H1 (cell line): ENCODE data around the gene BSN. TPM values are rescaled to one million over a fixed set of nuclear protein-coding genes. Genes with fewer than 3 reads are reported as not detected.

ENCODE experiments used
- CTCF ChIA-PET: fragments of 300-600 bp; sonication (Branson Sonifier 250); formaldehyde crosslinking; loops from one replicate; lab custom pipeline; 2021; ENCODE audit not compliant: partially characterized antibody; lab: Charles Lee
- POLR2A ChIA-PET: fragments of 300-600 bp; sonication (Branson Sonifier 250); formaldehyde crosslinking; loops from one replicate; lab custom pipeline; 2021; ENCODE audit warnings: inconsistent platforms; ENCODE audit not compliant: partially characterized antibody; lab: Charles Lee
- DNase-seq, 2 experiments: peaks; one replicate each; pipeline versions ENCODE4 v3.0.0 to v3.0.0-alpha.2; 2010 to 2022; ENCODE audit warnings: low spot score in 2 of 2, low read depth in 1 of 2, mixed read lengths in 1 of 2
- FAIRE-seq: peaks from 2 replicates; lab custom pipeline; 2011; peaks lifted over from hg19 to GRCh38; lab: Jason Lieb, UNC
- H2AFZ ChIP-seq: 2 replicates; pipeline ENCODE4 v1.8.1; 2012; ENCODE audit warnings: low read length, inconsistent platforms
- H2AK5ac ChIP-seq: 2 replicates; pipeline ENCODE4 v1.6.1; 2013; ENCODE audit warnings: low read depth, low read length
- H2BK120ac ChIP-seq: replicated peaks from 2 replicates; pipeline ENCODE3; 2013; ENCODE audit warnings: low read depth, low read length, inconsistent platforms
- H2BK12ac ChIP-seq: 2 replicates; pipeline ENCODE4 v1.6.1; 2013; ENCODE audit warnings: low read depth, low read length
- H2BK15ac ChIP-seq: 2 replicates; pipeline ENCODE4 v1.6.1; 2013; ENCODE audit warnings: low read length
- H2BK20ac ChIP-seq: 2 replicates; pipeline ENCODE4 v1.6.1; 2013; ENCODE audit warnings: low read length
- H2BK5ac ChIP-seq: 2 replicates; pipeline ENCODE4 v1.6.1; 2013; ENCODE audit warnings: low read depth, low read length
- H3K14ac ChIP-seq: 2 replicates; pipeline ENCODE4 v1.6.1; 2013; ENCODE audit warnings: inconsistent platforms; ENCODE audit not compliant: insufficient read length
- H3K18ac ChIP-seq: 2 replicates; pipeline ENCODE4 v1.6.1; 2013; ENCODE audit warnings: low read length; ENCODE audit errors: extremely low read depth
- H3K23ac ChIP-seq: 2 replicates; pipeline ENCODE4 v1.6.1; 2013; ENCODE audit warnings: inconsistent platforms; ENCODE audit not compliant: insufficient read length
- H3K23me2 ChIP-seq: 2 replicates; pipeline ENCODE4 v1.6.1; 2013; ENCODE audit warnings: low read depth, low read length
- H3K27ac ChIP-seq: 2 replicates; pipeline ENCODE4 v1.6.1; 2011; ENCODE audit warnings: low read depth, low read length, inconsistent platforms
- H3K27me3 ChIP-seq, 4 experiments: replicated peaks in 1 of 4; 1 replicate in 1 of 4; 2 replicates in 3 of 4; pipeline versions ENCODE4 v1.6.1 to v1.8.1; 2011 to 2013; ENCODE audit warnings: low read length in 3 of 4, mild to moderate bottlenecking in 3 of 4, inconsistent platforms in 2 of 4, mixed read lengths in 2 of 4, moderate library complexity in 1 of 4; ENCODE audit not compliant: control insufficient read depth in 3 of 4, insufficient read depth in 3 of 4; ENCODE audit errors: extremely low read depth in 1 of 4
- H3K36me3 ChIP-seq, 4 experiments: 2 replicates each; pipeline versions ENCODE4 v1.6.1 to v1.8.1; 2011 to 2013; ENCODE audit warnings: mild to moderate bottlenecking in 4 of 4, low read length in 3 of 4, moderate library complexity in 2 of 4, control low read depth in 1 of 4, inconsistent platforms in 1 of 4; ENCODE audit not compliant: insufficient read depth in 4 of 4, control insufficient read depth in 2 of 4
- H3K4ac ChIP-seq: replicated peaks from 2 replicates; pipeline ENCODE3; 2013; ENCODE audit warnings: low read length, low read depth, mixed read lengths, inconsistent platforms; ENCODE audit not compliant: insufficient read length
- H3K4me1 ChIP-seq, 4 experiments: replicated peaks in 1 of 4; 1 replicate in 1 of 4; 2 replicates in 3 of 4; pipeline versions ENCODE4 v1.6.1 to v1.8.1; 2011 to 2013; ENCODE audit warnings: low read length in 3 of 4, inconsistent platforms in 2 of 4, mixed read lengths in 1 of 4; ENCODE audit not compliant: insufficient read depth in 4 of 4, control insufficient read depth in 3 of 4
- H3K4me2 ChIP-seq, 2 experiments: 2 replicates each; pipeline versions ENCODE4 v1.6.1 to v1.8.1; 2011 to 2013; ENCODE audit warnings: low read depth in 2 of 2, low read length in 2 of 2, control low read depth in 1 of 2, inconsistent platforms in 1 of 2, mild to moderate bottlenecking in 1 of 2; ENCODE audit not compliant: insufficient read depth in 1 of 2
- H3K4me3 ChIP-seq, 4 experiments: fragments of 200-600, 300-600 bp in 1 of 4; sonication (generic), shearing (Covaris generic), sonication (Bioruptor Twin) in 1 of 4; 2 replicates each; pipeline versions ENCODE4 v1.5.1 to v1.8.1; 2011 to 2016; ENCODE audit warnings: low read length in 4 of 4, low read depth in 3 of 4, control low read depth in 2 of 4, inconsistent platforms in 2 of 4, mild to moderate bottlenecking in 2 of 4, mixed read lengths in 1 of 4, moderate library complexity in 1 of 4; ENCODE audit not compliant: insufficient read depth in 2 of 4; ENCODE audit errors: extremely low read depth in 1 of 4
- H3K56ac ChIP-seq: replicated peaks from 2 replicates; pipeline ENCODE3; 2013; ENCODE audit warnings: low read depth, mild to moderate bottlenecking, mixed read lengths, low read length, inconsistent platforms; ENCODE audit not compliant: insufficient read length
- H3K79me1 ChIP-seq: 2 replicates; pipeline ENCODE4 v1.6.1; 2013; ENCODE audit warnings: low read depth, low read length, control low read depth
- H3K79me2 ChIP-seq, 2 experiments: 2 replicates each; pipeline versions ENCODE4 v1.6.1 to v1.8.1; 2012 to 2013; ENCODE audit warnings: low read length in 2 of 2, mild to moderate bottlenecking in 2 of 2, inconsistent platforms in 1 of 2; ENCODE audit not compliant: insufficient read depth in 2 of 2, control insufficient read depth in 1 of 2
- H3K9ac ChIP-seq, 4 experiments: replicated peaks in 1 of 4; 1 replicate in 1 of 4; 2 replicates in 3 of 4; pipeline versions ENCODE4 v1.6.1 to v1.8.1; 2011 to 2013; ENCODE audit warnings: low read depth in 3 of 4, low read length in 3 of 4, control low read depth in 2 of 4, mild to moderate bottlenecking in 2 of 4, moderate library complexity in 2 of 4, inconsistent platforms in 1 of 4; ENCODE audit errors: extremely low read depth in 1 of 4
- H3K9me3 ChIP-seq, 2 experiments: 2 replicates each; pipeline versions ENCODE4 v1.6.1 to v1.8.1; 2012 to 2013; ENCODE audit warnings: mild to moderate bottlenecking in 2 of 2, moderate library complexity in 2 of 2, control low read depth in 1 of 2, inconsistent platforms in 1 of 2, low read depth in 1 of 2, low read length in 1 of 2, mixed read lengths in 1 of 2; ENCODE audit not compliant: insufficient read depth in 2 of 2
- H4K20me1 ChIP-seq, 2 experiments: replicated peaks in 1 of 2; 2 replicates each; pipeline versions ENCODE3 to v1.8.1; 2011 to 2013; ENCODE audit warnings: inconsistent platforms in 2 of 2, low read length in 2 of 2, mild to moderate bottlenecking in 1 of 2; ENCODE audit not compliant: insufficient read depth in 2 of 2, control insufficient read depth in 1 of 2
- H4K5ac ChIP-seq: 2 replicates; pipeline ENCODE4 v1.6.1; 2013; ENCODE audit warnings: low read length, low read depth, mixed read lengths, inconsistent platforms; ENCODE audit not compliant: insufficient read length
- H4K8ac ChIP-seq: 2 replicates; pipeline ENCODE4 v1.8.0; 2013; ENCODE audit warnings: mild to moderate bottlenecking, moderate library complexity, low read length, inconsistent platforms; ENCODE audit not compliant: insufficient read depth; ENCODE audit errors: extremely low read depth
- H4K91ac ChIP-seq: replicated peaks from 2 replicates; pipeline ENCODE3; 2013; ENCODE audit warnings: low read length, mixed read lengths, inconsistent platforms; ENCODE audit not compliant: insufficient read length
- GABPA ChIP-seq: IDR thresholded peaks from 2 replicates; pipeline ENCODE4 v1.6.1; 2011; ENCODE audit warnings: mild to moderate bottlenecking, low read length, moderate library complexity, borderline replicate concordance; ENCODE audit not compliant: insufficient read depth
- MAFK ChIP-seq: IDR thresholded peaks from 2 replicates; pipeline ENCODE4 v1.6.1; 2012; ENCODE audit warnings: low read depth, mild to moderate bottlenecking, improper control_type of control experiment, low read length
- PHF8 ChIP-seq: fragments of 200-600 bp; sonication (generic); conservative IDR thresholded peaks from 2 replicates; pipeline ENCODE4 v1.7.1; 2012; ENCODE audit warnings: low read depth, mild to moderate bottlenecking, inconsistent platforms, low read length, moderate library complexity
- RXRA ChIP-seq: IDR thresholded peaks from 2 replicates; pipeline ENCODE4 v1.6.1; 2011; ENCODE audit warnings: low read depth, mild to moderate bottlenecking, low read length, moderate library complexity; ENCODE audit not compliant: insufficient read depth
- TAF7 ChIP-seq: optimal IDR thresholded peaks from 2 replicates; pipeline ENCODE3; 2011; ENCODE audit warnings: low read depth, mild to moderate bottlenecking, inconsistent platforms, low read length, moderate library complexity, borderline replicate concordance
- TEAD4 ChIP-seq: IDR thresholded peaks from 2 replicates; pipeline ENCODE4 v1.6.1; 2012; ENCODE audit warnings: low read depth, low read length, inconsistent platforms, mixed read lengths
- WGBS, 2 experiments: shearing (Covaris generic) in 1 of 2; methylation state at CpG; one replicate each; pipeline versions ENCODE4 v1.1.6 to v1.1.7; 2013 to 2015; ENCODE audit warnings: low lambda C conversion rate in 2 of 2, mixed read lengths in 2 of 2, inconsistent platforms in 1 of 2, low coverage in 1 of 2, missing lambda C conversion rate in 1 of 2; ENCODE audit not compliant: insufficient replicate concordance in 2 of 2, insufficient coverage in 1 of 2, insufficient read length in 1 of 2; ENCODE audit errors: extremely low coverage in 1 of 2, missing lambda C conversion rate in 1 of 2; 5-methylcytosine and 5-hydroxymethylcytosine counted together
- polyA plus RNA-seq, 7 experiments: library from polyadenylated mRNA; depleted of rRNA in 3 of 7; stranded (reverse) in 5 of 7; unstranded in 2 of 7; fragments of >200 nt in 5 of 7; fragments of 200-250 nt in 2 of 7; gene quantifications; 1 replicate in 5 of 7; 2 replicates in 1 of 7; 4 replicates in 1 of 7; pipeline versions ENCODE4 v1.2.1 to v1.2.3, GENCODE V29; 2011 to 2013; ENCODE audit warnings: missing spikeins in 2 of 7, mixed read lengths in 2 of 7
- total RNA-seq: library from RNA; stranded (reverse); fragmentation: NEBNext Ultra II Directional; extraction: Animal tissue kit (Norgen Biotek cat#: 25700); gene quantifications from 2 replicates; pipeline ENCODE4 v1.2.1, GENCODE V29; 2021

Gene BSN
- total and polyA plus RNA-seq, 2 of the 8 experiments (the other 6 are each of a cell fraction or from before 2014, with no cell fraction given) = 0.60 to 3.0 TPM

GRCh38 chr3:49717959-49718857 is 163.9 kb downstream of the BSN start:
- peak overlapping the region; percentile 50; the same call in 1 of the 2 replicates for H2BK12ac ChIP-seq
- no peak overlapping the region for H3K14ac ChIP-seq
- H4K20me1 ChIP-seq = peaks cover 7 to 23% of the 10 kb centered on the region in 2 experiments
- DNase-seq (peak in 1 of 2 experiments; percentile 38), FAIRE-seq (no peak)
- peak overlapping the region; percentile 32 for H3K4ac ChIP-seq
- peak overlapping the region; percentile 60 for H3K56ac ChIP-seq
- H4K91ac ChIP-seq = peak overlapping the region; percentile 90
- H4K5ac ChIP-seq = peak overlapping the region; percentile 23
- peaks cover 5% of the 10 kb centered on the region; the same call in 1 of the 2 replicates for H3K79me1 ChIP-seq
- H3K18ac ChIP-seq = peak overlapping the region; percentile 51; the same call in 1 of the 2 replicates
- H3K23ac ChIP-seq = no peak overlapping the region
- POLR2A ChIA-PET = interaction anchor here (0.6 to 7.3 kb wide), 19 partner anchors 6 to 177 kb away, joined by 3 to 57 read pairs (median 5); partner anchors contain the start of genes MST1 and RNF123
- H3K9ac ChIP-seq = peak overlapping the region in 2 of 4 experiments; percentile 61 to 62; a peak in 3 of 7 replicates
- H2BK15ac ChIP-seq = no peak overlapping the region
- peaks cover 6 to 13% (median 8%) of the 10 kb centered on the region in 4 experiments; a peak in 4 of 8 replicates for H3K36me3 ChIP-seq
- H2AFZ ChIP-seq = no peak overlapping the region
- CTCF ChIA-PET = interaction anchor here (0.6 to 7.8 kb wide), 14 partner anchors 10 to 190 kb away, joined by 3 to 127 read pairs (median 4); partner anchors contain the start of gene MST1R
- peak overlapping the region; percentile 84; the same call in 1 of the 2 replicates for H2BK5ac ChIP-seq
- TF ChIP-seq MAFK (no peak), GABPA (0 out of 2 replicates have a peak, but pooled peaks have one; percentile 4), RXRA (no peak), TEAD4 (no peak), TAF7 (no peak), PHF8 (0 out of 2 replicates have a peak, but pooled peaks have one; percentile 1)
- H4K8ac ChIP-seq = peak overlapping the region; percentile 73
- H2BK20ac ChIP-seq = no peak overlapping the region; the same call in 1 of the 2 replicates
- peak overlapping the region; percentile 3; the same call in 1 of the 2 replicates for H2AK5ac ChIP-seq
- no peaks in the 10 kb centered on the region for H3K27me3 ChIP-seq
- H3K4me2 ChIP-seq = peak overlapping the region; percentile 63 to 97
- peak overlapping the region; percentile 45 to 62 (median 56) for H3K4me3 ChIP-seq
- no peaks in the 10 kb centered on the region for H3K9me3 ChIP-seq
- 77% methylated on average over 71 of the region's 75 CpGs; no CpG with 5 or more reads in 1 of the 2 experiments for WGBS, 2 experiments
- no peak overlapping the region for H3K27ac ChIP-seq
- no peak overlapping the region for H2BK120ac ChIP-seq
- peaks cover 0 to 5% of the 10 kb centered on the region in 2 experiments; a peak in 1 of 4 replicates for H3K79me2 ChIP-seq
- H3K23me2 ChIP-seq = peaks cover 12% of the 10 kb centered on the region; the same call in 1 of the 2 replicates
- peaks cover 0 to 20% (median 11%) of the 10 kb centered on the region in 4 experiments; a peak in 6 of 7 replicates for H3K4me1 ChIP-seq
